Measurements from ENCODE around the gene SLC44A3.

The SLC44A3 gene

DNA sequence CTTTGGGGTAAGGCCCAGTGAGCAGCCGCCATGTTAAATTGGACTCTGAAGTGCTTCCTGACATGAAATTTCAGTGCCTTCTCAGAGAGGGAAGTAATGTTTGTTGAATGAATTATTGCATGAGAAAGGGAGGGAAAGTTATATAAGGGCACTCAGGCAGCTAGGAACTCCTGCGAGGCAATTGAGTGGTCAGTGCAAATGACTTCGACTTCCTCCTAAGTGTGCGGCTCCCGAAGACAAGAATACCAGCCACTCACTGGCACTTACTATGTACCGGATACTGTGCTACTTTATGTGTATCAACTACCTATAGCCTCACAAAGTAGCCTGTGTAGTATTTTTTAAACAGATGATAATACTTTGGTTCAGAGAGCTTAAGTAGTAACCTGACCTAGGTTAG is 54.3 kb downstream of the SLC44A3 start:
- DNase-seq, result no peak

DNA sequence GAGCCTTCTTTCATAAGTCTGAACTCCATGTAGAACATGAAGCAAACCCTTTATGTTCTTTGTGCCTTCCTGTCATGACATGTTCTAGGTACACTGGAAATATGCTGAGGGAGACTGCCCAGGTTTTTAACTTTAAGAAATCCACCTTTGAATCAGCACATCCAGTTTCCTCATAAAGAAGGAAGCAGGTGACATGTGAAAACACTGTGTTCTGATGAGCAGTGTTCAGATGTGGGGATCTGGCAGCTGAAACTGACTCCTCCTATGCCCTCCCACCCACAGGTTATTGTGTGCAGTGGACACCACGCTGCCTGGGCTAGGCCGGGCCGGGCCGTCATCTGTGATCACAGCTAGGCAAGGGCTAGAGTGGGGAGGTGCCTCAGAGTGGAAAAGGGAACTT is 55.6 kb downstream of the SLC44A3 start:
- DNase-seq, result no peak

DNA sequence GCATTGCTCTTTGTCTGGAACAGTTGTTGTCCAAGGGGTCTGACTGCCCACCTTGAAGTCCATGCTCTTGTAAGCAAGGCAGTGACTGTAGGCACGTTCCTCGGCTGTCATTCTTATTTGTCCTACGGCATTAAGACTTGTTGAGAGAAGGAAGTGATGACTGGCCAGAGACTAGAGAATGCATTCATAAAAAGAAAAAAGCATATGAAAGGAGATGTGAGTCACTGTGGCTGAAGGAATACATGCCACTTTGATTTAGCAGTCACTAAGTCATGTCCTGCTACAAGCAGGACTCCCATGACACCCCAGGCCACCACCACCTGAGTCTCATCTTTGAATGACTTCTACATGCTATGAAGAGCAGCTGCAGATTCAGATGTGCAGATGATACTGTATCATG is 56.2 kb downstream of the SLC44A3 start:
- no peak for DNase-seq

DNA sequence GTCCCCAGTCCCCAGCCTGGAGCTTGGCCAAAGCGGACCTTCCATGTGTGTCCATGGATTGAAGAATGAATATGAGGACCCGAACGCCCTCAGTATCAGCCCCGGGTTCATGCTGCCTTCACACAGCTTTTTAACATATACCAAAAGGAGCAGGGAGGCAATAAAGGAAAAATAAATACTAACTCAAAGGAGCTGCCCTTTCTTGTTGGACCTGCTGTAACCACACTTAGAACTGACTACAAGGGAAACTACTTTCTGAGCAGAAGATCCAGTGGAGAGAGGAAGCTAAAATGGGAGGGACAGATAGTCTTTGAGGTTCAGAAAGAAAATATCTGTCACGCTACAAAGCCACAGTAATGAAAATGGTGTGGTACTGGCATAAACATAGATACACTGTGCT is 58.2 kb downstream of the SLC44A3 start:
- DNase-seq, result no peak

DNA sequence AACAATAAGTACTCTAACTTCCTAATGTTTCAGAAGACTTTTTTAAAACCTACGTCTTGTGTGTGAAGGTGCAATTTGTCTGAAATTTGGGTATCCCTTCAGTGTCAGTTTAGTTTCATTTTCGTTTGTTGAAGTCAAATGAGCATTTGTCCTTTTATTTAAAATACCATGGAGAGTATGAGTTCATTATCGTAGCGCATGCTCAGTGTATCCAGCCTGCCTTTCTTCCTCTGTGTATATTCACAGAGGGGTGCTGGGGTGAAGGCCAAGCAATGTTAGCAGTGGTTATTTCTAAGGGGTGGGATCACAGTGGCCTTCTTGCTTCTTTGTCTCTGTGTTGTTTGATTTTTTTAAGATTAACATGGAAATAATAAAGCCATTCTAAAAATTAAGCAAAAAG is 63.5 kb downstream of the SLC44A3 start:
- peak in 1 of 5 donors; percentile 40 for DNase-seq

DNA sequence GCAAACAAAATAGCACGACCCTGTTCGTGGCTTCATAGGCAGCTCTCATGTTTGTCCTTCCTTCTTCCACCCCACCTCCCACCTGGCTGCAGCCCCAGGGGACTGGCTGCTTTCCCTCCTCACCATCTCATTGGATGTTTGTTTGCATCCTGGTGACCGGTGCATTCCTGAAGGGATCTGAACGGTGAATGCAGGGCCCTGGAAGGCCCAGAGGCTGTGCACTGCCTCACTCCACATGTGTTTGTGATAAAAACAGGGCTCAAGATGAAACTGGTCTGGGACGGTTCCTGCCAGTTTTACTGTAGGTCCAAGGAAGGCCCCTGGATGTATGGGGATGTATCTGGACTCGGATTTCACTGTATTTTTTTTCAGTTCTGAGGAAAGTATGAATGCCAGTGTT is 63.9 kb downstream of the SLC44A3 start:
- no peak for DNase-seq

DNA sequence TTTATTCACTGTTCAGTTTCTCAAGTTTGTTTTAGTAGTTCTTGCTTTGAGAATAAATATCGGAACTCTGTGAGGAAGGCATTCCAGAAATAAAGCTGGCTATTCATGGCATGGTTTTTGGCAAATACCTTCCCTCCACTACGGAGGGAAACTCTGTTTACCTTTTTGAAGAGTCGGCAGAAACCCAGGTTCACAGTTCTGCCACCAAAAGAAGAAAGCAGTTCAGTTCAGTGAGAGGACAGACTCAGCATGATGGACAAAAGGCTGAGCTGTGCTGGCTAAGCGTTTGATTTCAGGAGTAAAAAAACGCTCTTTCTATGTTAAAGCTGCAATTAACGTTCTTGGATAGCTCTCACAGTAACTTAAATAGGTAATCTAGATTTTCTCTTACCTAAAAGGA is 64.3 kb downstream of the SLC44A3 start:
- DNase-seq, result no peak

DNA sequence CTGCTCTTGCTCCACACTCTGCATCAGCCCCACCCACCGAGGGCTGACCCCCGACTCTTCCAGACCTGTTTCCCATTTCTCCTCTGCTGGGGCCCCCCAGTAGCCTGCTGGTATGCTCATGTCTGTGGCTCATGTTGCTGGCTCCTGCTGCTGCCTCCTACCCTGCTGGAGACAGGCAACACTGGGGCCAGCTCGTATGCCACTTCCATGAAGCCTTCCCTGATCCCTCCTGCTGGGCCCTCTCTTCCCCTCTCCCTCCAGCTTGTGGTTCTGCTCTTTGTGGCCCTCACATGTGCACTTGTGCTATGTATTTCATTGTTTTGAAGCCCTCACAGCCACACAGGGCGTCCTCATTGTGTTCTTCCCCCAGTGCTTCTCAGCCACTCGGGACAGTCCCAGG is 66.2 kb downstream of the SLC44A3 start:
- no peak for DNase-seq

DNA sequence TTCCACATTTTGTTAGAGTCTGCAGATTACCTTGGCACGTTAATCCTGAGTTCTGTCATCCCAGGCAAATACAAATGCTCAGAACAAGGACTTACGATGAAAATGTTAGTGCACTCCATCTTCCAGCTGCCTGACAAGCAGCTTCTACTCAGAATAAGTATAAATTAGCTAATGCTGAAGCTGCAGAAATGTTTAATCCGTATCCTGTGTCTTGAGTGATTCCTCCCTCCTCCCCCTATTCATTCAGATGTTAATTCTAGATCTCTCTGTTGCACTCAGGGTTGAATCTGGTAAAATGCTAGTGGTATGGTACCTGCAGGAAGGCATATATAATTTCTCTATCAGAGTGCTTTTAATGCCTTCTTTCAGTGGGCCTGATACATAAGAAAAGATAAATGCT is 66.9 kb downstream of the SLC44A3 start:
- no peak for DNase-seq

DNA sequence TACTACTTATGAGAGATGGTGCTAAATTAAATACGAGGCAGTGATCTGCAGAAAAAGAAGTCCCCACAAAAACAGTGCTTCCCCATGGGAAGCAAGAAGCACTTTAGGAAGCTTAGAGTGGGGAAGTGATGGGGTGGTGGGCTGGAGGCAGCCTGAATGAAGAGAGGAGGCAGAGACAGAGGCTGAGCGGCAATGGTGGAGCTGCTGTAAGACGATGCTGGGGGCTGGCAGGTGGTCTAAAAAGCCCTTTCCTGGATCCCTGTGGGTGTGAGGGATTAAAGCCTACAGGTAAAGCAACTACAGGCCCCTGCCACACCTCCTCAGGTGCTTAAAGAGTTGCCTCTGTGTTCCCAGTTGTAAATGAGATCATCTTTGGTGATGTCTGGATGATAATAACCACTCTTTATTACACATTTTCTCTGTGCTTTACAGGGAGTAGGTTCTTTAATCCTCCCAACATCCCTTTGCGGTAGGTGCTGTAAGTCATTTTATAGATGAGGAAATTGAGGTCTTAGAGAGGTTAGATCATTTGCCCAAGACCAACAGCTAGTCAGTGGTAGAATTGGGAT is 67.5 kb downstream of the SLC44A3 start:
- no peak for DNase-seq

DNA sequence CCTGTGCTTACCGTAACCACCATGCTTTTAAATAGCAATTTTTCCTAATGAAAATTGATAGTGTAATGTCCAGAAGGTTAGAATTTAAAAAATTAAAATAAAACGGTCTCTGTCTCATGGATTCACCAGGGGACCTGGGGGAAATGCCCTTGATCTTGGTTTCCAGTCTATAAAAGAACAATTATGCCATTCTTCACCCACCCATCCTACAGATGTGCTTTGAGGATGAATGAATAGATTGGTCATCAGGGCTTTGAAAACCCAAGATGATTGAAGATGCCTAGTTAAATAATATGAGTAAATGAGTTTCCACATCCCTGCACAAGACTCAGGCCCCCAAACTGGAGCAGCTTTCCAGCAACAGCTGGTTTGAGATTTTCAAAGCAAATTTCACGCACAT is 68.0 kb downstream of the SLC44A3 start:
- no peak for DNase-seq

DNA sequence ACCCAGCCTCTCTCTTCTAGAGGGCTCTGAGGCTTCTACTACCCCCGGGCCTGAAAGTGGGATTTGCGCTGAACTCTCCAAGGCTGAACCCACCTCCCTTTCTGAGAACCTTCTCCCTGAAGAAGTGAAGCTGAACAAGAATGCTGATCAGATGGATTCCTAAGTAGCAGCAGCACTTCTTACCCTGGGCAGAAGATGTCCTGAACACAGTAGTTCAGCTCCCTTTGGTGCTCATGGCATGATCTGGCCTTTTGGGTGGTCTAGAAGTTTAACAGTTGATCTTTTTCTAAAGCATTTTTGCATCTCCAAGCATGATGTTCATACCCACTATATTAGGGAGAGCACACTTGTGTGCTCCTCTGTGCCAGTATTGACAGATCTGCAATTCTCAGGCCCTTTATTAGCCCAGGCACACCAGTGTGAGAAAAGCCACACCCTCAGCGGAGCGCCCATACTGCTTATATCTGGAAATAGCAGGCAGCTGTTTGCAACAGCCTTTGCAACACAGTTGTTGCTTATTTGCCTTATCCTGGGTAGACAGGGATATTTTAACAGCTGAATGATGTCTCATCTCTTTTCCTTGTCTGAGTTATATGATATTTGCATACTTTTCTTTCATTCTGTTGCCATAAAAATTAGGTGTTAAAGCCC is 72.6 kb downstream of the SLC44A3 start:
- no peak for DNase-seq

DNA sequence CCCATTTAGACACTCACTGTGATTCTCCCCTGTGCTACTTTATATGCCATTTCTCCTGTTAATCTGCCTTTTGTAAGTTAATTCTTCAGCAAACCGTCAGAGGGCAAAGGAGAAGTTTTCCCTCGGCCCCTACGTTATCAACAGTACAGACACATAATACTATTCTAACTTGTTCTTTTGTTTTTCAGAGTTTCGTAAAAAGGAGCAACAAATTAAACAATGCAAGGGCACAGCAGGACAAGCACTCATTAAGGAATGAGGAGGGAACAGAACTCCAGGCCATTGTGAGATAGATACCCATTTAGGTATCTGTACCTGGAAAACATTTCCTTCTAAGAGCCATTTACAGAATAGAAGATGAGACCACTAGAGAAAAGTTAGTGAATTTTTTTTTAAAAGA is 74.5 kb downstream of the SLC44A3 start:
- DNase-seq, result no peak

DNA sequence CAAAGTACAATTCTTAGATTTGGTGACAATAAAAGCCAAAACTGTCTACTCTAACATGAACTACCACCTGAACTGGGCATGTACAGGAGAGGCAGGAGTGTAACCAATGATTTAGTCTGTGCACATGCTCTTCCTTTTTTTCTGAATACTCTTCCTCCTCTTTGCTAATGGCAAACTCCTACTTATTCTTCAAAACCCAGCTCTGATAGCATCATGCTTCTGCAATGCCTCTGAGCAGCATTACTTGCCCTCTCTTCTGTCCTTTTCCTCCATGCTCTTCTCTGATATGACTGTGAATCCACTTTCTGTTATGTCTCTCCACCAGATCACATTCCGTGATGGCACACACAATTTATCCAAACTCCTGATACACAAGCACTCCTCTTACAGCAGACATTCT is 75.4 kb downstream of the SLC44A3 start:
- no peak for DNase-seq

DNA sequence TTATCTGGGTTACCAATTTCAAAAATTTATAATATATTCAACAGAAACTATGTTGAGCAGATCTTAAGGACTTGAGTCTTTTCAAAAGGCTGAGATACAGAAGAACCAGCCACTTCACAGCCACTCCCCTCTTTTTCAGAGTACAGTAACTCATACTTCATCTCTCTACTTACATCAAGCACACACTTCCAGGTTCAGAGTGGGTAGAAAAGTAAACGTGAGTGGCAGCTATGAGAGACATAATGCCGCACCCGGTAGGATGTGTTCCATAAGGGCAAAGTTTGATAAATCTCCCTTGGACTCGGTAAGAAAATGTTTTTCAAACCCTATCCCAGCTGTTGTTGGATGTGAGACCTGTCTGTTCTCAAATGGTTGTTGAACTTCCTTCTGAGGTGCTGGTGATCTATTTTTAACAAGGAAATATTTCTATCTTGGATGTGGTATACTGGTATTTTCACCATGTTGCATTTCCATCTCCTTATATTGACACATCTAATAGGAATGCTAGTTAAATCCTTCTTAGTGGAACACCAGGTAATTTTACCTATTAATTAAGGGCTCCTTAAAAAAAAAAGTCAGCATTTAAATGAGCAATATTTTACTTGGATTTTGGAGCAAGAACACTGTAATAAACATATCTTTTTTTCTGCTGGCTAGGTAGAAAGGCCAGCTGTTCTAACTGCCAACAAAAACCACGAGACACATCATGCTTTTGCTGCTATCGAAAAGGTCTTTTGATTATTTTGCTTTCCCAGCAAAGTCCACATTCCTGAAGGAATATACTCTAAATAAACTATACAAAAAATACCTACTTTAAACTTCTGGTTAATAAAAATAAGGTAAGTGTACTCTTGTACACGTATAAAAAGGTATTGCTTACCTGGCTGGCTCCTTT is 78.6 kb downstream of the SLC44A3 start:
- no peak for DNase-seq

DNA sequence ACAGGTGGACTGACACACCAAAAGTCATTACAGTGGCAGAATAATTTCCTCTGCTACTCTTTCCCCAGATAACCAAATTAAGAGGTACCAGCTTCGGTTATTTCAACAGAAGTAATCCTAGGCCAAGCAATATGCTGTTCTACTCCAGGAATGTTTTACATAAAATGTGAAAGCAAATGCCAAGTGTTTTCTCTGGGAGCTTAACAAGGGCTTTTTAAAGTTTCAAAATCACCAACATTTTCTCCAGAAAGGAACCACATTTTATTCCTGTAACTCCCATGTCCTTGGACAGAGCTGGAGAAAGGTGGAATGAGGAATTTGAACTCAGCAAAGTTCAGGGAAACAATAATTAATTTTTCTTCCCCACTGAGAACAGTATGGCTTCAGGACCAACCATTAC is 79.6 kb downstream of the SLC44A3 start:
- DNase-seq, result no peak

DNA sequence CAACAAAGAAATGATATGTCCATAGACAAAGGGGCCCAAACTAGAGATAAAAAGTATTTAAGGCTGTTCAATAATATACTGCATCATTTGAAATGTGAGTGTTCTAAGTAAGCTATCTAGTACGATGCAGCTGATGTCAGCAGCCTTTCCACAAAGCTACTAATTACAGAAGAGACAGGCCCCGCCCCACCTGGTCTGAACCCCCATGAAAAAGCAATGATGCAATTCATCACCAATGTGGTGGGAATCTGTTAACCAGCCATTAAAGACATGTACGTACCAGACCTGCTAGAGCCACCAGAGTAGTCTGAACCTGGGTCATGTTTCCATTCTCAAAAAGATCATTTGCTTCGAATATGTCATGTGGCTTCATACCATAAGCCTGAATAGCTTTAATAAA is 81.7 kb downstream of the SLC44A3 start:
- no peak for DNase-seq

DNA sequence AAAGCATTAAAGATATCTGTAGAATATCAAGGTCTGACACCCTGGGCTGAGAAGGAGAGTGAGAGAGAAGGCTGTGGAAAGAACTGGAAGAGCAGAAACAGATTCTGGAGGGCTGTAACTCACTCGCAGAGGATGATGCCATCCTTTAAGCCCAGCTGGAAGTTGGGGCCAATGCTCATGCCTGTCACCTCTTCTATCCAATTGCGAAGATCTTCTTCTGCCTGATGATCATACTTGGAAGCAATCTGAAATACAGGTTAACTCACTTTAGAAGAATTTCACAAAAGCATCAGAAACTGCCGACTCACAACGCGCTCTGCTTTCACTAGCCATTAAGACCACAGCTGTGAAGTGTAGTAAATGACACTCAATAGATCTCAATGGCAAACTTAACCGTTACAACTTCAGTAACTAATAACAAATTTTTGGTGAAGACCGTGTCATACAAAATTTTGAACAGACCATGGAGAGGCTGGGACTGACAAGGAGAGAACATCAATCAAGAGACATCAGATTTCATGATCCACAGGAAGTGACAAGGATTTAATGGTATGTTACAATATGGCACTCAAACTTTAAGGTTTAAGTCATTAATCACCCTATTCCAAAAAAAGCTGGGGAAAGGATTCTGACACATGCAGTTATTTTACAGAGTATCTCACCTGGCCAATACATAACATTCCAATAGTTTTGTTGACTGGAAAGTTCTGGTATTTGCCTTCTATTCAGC is 83.3 kb downstream of the SLC44A3 start:
- DNase-seq, result no peak

DNA sequence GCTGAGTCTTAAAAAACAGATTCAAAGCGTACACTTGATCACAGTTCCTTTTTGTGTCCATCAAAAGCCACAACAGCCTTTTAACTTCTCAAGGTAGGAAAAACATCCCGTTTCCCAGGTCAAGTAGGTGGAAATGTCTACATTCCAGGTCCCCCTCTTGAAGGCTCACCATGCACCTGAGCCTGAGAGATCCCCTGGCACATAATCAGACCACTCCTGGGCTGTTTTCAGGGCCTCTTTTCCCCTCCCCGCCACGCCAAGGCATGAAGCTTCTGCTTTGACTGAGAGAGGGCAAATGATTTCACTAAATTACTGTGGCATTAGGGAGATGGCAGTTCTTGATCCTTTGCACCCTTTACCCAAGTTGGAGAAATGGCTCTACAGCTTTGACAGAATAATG is 85.0 kb downstream of the SLC44A3 start:
- DNase-seq, result no peak

DNA sequence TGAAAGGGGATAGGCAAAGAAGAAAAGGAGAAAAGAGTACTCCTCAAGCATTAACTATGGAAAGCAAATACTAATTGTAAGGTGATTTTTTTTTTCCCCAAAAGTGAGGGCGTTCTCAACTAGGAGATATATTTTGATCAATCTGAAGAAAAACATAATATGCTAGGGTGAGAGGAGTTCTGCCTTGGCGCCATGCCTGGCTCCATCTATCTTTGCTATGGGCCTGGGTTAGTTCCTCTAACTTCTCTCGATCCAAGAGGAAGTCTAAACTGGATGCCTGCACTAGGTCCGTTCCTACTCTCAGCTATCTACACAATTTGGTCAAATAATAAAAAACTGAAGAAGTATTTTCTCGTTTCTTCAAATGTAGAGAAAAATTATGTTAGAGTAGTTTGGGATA is 86.2 kb downstream of the SLC44A3 start:
- DNase-seq, result no peak

DNA sequence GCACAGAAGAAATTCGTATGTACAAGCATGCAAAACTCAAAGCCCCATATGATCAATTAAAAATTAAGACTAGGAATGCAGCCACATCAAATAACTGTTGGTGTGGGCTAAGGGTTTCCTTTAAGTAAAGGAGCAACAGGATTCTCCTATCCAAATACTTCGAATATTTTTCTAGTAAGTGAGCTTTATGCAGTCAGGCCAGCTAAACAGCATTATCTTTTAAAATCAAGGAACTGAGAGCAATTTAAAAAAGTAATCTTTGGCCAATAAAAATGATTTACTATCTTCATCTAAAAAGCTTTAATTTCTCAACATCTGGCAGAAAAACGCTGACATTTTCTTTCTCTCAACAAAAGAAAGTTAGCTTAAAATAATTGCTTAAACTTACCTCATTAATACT is 87.0 kb downstream of the SLC44A3 start:
- DNase-seq, result no peak

DNA sequence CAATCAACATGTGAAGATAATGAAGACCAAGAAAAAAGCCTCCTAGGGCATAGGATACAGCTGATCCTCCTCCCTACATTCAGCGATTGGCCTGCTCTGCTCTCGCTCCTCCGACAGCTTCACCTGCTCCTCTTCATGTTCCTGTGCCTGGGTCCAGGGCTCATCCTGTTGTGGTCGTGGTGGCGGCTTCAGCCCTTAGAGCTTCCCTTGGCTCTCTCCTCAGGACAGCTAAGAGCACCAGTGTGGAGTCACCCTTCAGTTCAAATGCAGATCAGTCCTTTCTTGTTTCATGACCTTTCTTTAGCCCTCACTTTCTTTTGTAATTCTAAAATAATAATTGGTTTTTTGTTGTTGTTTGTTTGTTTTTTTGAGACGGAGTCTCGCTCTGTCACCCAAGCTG is 88.0 kb downstream of the SLC44A3 start:
- DNase-seq, result no peak

DNA sequence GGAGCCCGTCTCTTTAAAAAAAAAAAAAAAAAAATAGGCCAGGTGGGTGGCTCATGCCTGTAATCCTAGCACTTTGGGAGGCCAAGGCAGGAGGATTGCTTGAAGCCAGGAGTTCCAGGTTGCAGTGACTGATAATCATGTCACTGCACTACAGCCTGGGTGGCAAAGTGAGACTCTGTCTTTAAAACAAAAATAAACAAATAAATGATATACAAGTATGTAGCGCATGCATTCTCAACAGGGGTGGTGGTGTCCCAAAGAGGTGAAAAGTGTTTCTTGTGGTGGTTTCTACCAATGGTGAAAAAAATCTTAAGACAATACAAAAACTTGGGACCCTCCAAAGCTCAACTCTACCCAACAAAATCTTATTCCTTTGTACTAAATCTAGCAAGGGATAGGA is 88.8 kb downstream of the SLC44A3 start:
- no peak for DNase-seq

DNA sequence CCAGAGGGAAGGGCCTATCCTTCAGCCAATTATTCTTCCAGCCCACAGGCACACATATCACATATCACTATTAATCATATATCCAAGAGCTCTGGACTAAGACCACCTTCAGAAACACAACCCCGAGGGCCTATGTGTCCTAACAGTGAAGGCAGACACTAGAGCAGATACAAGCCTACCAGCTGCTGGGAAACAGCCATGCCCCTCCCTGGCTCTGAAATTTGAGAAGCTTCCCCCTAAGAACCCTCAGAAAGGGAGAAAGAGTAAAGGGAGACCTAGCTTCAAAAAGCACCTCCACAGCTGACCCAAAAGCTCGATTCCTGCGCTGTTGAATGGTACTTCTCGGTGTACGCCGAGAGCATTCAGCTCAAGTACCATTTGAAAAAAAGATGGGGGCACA is 89.3 kb downstream of the SLC44A3 start:
- no peak for DNase-seq

Measured in T-helper 1 cell (primary cell).